Dendritic cell treated with granulocyte-macrophage colony-stimulating factor and Interleukin-4, amounts not matched to agents 40 ng/mL and 50 ng/mL, for 4 days (primary cell): ENCODE results near the gene RRP12.

Experiments used
- H3K27ac Mint-ChIP-seq: one replicate; pipeline ENCODE4 v1.8.0; 2022; ENCODE audit warnings: mild to moderate bottlenecking, mixed read lengths
- H3K27me3 Mint-ChIP-seq: one replicate; pipeline ENCODE4 v1.8.0; 2022; ENCODE audit warnings: mild to moderate bottlenecking, mixed read lengths
- H3K36me3 Mint-ChIP-seq: one replicate; pipeline ENCODE4 v1.8.0; 2022; ENCODE audit warnings: low read depth, mixed read lengths
- H3K4me1 Mint-ChIP-seq: one replicate; pipeline ENCODE4 v1.8.0; 2022; ENCODE audit warnings: low read depth, mixed read lengths
- H3K4me3 Mint-ChIP-seq: one replicate; pipeline ENCODE4 v1.8.0; 2022; ENCODE audit warnings: mild to moderate bottlenecking, moderate library complexity, mixed read lengths
- H3K9me3 Mint-ChIP-seq: one replicate; pipeline ENCODE4 v1.8.0; 2022; ENCODE audit warnings: mixed read lengths
- intact Hi-C: fragments of 100-400 bp; cut with micrococcal nuclease; formaldehyde crosslinking; loops from one replicate; pipeline ENCODE4 v1.15.0; 2022

Gene RRP12

DNA sequence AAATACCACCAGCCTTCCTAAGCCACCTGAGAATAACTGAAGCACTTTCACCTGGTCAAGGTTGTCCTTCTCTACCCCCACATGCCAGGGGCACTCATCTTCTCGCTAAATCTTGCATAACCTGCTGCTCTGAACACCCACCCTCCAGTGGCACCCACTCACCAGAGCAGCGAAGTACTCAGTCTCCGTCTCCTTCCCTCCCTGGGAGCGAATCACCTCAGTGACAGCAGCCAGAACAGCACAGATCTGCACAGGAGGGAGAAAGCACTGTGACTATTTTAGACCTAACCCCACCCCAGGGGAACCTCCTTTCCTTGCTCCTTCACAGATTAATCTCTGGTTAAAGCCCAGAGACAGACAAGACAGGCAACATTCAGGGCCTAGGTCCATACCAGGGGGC is 5.1 kb downstream of the RRP12 start:
- H3K4me3 Mint-ChIP-seq = no peak overlapping the region
- no peaks in the 10 kb centered on the region for H3K9me3 Mint-ChIP-seq
- peaks cover 7% of the 10 kb centered on the region for H3K4me1 Mint-ChIP-seq
- H3K27ac Mint-ChIP-seq = no peak overlapping the region
- H3K36me3 Mint-ChIP-seq = peaks cover 52% of the 10 kb centered on the region
- intact Hi-C loops = no loop called here
- H3K27me3 Mint-ChIP-seq = no peaks in the 10 kb centered on the region

GRCh38 chr10:97393034-97393573 is 8.0 kb downstream of the RRP12 start:
- Mint-ChIP-seq H3K4me3 (no peak overlapping the region), H3K27ac (no peak overlapping the region)

DNA sequence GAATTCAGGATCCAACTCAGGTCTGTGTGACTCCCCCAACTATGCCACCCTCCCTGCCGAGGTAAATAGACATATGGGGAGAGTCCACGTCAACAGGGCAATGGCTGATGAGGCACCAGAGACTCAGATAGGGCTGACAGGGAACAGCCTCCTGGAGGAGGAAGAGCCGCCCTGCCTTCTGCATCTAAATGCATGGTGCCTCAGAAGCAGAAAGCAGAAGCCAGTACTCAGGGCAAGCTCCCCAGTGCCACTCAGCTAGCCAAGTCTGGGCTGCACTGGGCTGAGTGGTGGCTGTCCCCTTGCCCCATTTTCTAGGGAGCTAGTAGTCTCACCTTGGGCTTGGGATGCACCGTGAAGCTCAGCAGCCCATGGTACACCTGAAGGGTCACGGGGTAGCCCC is 11.0 kb downstream of the RRP12 start:
- Mint-ChIP-seq H3K36me3 (peaks cover 67% of the 10 kb centered on the region), H3K4me1 (peaks cover 33% of the 10 kb centered on the region), H3K9me3 (no peaks in the 10 kb centered on the region), H3K27ac (peak overlapping the region; percentile 76), H3K4me3 (no peak overlapping the region), H3K27me3 (no peaks in the 10 kb centered on the region)
- intact Hi-C loops = no loop called here

More at GRCh38 chr10:97393034-97393573, 8.0 kb downstream of the RRP12 start:
- H3K27me3 Mint-ChIP-seq = no peaks in the 10 kb centered on the region
- H3K9me3 Mint-ChIP-seq = no peaks in the 10 kb centered on the region
- peaks cover 29% of the 10 kb centered on the region for H3K4me1 Mint-ChIP-seq
- H3K36me3 Mint-ChIP-seq = peaks cover 67% of the 10 kb centered on the region
- intact Hi-C loops = no loop called here

- Mint-ChIP-seq H3K36me3 (peaks cover 69% of the 10 kb centered on the region), H3K27me3 (no peaks in the 10 kb centered on the region), H3K27ac (peak overlapping the region; percentile 91), H3K4me3 (no peak overlapping the region), H3K4me1 (peaks cover 33% of the 10 kb centered on the region), H3K9me3 (no peaks in the 10 kb centered on the region)
- intact Hi-C loops = no loop called here
Observed at GRCh38 chr10:97388152-97388551, 13.0 kb downstream of the RRP12 start.

DNA sequence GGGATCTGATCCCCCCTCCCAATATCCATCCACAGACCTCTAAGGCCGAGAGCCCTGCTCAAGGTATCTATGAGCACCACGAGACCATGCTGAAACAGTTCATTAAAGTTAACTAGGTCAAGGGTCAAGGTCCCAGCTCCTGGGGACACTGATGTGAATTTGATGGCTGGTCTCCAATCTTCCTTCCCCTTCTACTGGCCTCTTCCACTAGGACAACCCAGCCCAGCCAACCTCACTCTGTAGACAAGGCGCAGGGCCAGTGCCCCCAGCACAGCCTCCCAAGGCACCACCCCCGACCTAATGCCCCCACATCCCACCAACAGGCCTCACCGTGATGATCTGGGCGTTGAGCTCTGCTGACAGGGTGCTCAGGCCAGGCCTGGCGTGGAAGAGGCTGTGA is 15.6 kb downstream of the RRP12 start:
- no peaks in the 10 kb centered on the region for H3K9me3 Mint-ChIP-seq
- peaks cover 77% of the 10 kb centered on the region for H3K36me3 Mint-ChIP-seq
- peaks cover 27% of the 10 kb centered on the region for H3K4me1 Mint-ChIP-seq

DNA sequence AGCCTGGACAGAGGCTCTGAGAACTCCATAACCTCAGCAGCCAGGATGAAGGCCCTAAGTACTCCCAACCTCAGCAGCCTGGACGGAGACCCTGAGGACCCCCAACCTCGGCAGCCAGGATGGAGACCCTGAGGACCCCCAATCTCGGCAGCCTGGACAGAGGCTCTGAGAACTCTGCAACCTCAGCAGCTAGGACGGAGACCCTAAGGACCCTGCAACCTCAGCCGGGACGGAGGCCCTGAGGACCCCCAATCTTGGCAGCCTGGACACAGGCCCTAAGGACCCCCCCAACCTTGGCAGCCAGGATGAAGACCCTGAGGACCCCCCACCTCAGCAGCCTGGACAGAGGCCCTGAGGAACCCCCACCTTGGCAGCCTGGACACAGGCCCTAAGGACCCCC is 16.5 kb downstream of the RRP12 start:
- peaks cover 17% of the 10 kb centered on the region for H3K4me1 Mint-ChIP-seq
- intact Hi-C loops = no loop called here
- H3K27ac Mint-ChIP-seq = no peak overlapping the region
- peaks cover 82% of the 10 kb centered on the region for H3K36me3 Mint-ChIP-seq
- no peaks in the 10 kb centered on the region for H3K9me3 Mint-ChIP-seq
- no peaks in the 10 kb centered on the region for H3K27me3 Mint-ChIP-seq
- no peak overlapping the region for H3K4me3 Mint-ChIP-seq

More for the DNA sequence above, 15.6 kb downstream of the RRP12 start:
- peak overlapping the region; percentile 47 for H3K27ac Mint-ChIP-seq
- no peak overlapping the region for H3K4me3 Mint-ChIP-seq
- intact Hi-C loops = no loop called here
- H3K27me3 Mint-ChIP-seq = no peaks in the 10 kb centered on the region

DNA sequence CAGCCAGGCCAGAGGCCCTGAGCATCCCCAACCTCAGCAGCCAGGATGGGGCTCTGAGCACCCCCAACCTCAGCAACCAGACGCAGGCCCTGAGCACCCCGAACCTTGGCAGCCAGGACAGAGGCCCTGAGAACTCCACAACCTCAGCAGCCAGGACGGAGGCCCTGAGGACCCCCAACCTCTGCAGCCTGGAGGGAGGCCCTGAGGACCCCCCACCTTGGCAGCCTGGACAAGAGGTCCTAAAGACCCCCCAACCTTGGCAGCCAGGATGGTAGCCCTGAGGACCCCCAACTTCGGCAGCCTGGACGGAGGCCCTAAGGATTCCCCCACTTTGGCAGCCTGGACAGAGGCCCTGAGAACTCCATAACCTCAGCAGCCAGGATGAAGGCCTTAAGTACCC is 17.0 kb downstream of the RRP12 start:
- peaks cover 13% of the 10 kb centered on the region for H3K4me1 Mint-ChIP-seq
- H3K9me3 Mint-ChIP-seq = no peaks in the 10 kb centered on the region
- no peaks in the 10 kb centered on the region for H3K27me3 Mint-ChIP-seq
- no peak overlapping the region for H3K4me3 Mint-ChIP-seq
- H3K27ac Mint-ChIP-seq = no peak overlapping the region
- H3K36me3 Mint-ChIP-seq = peaks cover 87% of the 10 kb centered on the region
- intact Hi-C loops = no loop called here

DNA sequence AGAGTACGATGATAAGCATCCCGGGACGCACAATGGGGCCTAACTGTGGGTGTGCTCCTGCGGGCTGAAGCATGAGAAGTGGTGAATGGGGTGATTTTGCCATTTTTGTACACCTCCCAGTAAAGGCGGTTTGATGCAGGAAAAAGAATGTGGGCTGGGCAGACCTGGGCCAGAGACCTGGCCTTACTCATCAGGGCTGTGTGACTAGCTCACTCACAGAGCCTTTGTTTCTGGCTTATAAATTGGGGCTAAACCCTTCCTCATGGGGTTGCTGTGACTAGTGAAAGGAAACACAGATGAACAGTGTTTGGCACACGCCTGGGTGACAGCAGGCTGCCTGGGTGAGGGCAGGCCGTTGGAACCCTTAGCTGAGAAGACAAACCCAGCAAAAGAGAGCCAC is 18.0 kb downstream of the RRP12 start:
- H3K27ac Mint-ChIP-seq = no peak overlapping the region
- H3K4me3 Mint-ChIP-seq = no peak overlapping the region
- H3K4me1 Mint-ChIP-seq = peaks cover 4% of the 10 kb centered on the region
- H3K36me3 Mint-ChIP-seq = peaks cover 81% of the 10 kb centered on the region
- intact Hi-C loops = no loop called here
- no peaks in the 10 kb centered on the region for H3K27me3 Mint-ChIP-seq
- H3K9me3 Mint-ChIP-seq = no peaks in the 10 kb centered on the region

GRCh38 chr10:97381626-97382025 is 19.5 kb downstream of the RRP12 start:
- intact Hi-C loops = no loop called here
- peak overlapping the region; percentile 11 for H3K27ac Mint-ChIP-seq

GRCh38 chr10:97380516-97380915 is 20.6 kb downstream of the RRP12 start:
- H3K27me3 Mint-ChIP-seq = no peaks in the 10 kb centered on the region
- H3K9me3 Mint-ChIP-seq = no peaks in the 10 kb centered on the region
- peaks cover 8% of the 10 kb centered on the region for H3K4me1 Mint-ChIP-seq
- intact Hi-C loops = no loop called here
- H3K27ac Mint-ChIP-seq = no peak overlapping the region
- H3K36me3 Mint-ChIP-seq = peaks cover 65% of the 10 kb centered on the region
- H3K4me3 Mint-ChIP-seq = no peak overlapping the region

More at GRCh38 chr10:97381626-97382025, 19.5 kb downstream of the RRP12 start:
- H3K36me3 Mint-ChIP-seq = peaks cover 71% of the 10 kb centered on the region
- H3K4me3 Mint-ChIP-seq = no peak overlapping the region
- no peaks in the 10 kb centered on the region for H3K4me1 Mint-ChIP-seq
- H3K9me3 Mint-ChIP-seq = no peaks in the 10 kb centered on the region
- no peaks in the 10 kb centered on the region for H3K27me3 Mint-ChIP-seq

GRCh38 chr10:97378933-97379921 is 21.9 kb downstream of the RRP12 start:
- Mint-ChIP-seq H3K9me3 (no peaks in the 10 kb centered on the region), H3K4me3 (no peak overlapping the region), H3K36me3 (peaks cover 53% of the 10 kb centered on the region), H3K27me3 (no peaks in the 10 kb centered on the region), H3K27ac (no peak overlapping the region), H3K4me1 (peaks cover 12% of the 10 kb centered on the region)
- intact Hi-C loops = no loop called here

DNA sequence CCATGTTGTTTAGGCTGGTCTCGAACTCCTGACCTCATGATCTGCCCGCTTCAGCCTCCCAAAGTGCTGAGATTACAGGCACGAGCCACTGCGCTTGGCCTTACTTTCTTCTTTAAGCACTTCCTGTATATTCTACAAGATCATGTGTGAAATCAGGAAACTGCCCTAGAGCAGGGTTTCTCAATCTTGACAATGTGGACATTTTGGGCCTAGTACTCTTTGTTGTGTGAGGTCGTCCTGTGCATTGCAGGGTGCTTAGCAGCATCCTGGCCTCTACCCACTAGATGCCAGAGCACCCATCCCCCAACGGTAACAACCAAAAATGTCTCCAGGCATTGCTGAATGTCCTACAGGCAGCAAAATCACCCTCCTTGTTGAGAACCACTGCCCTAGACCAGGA is 24.7 kb downstream of the RRP12 start:
- peaks cover 61% of the 10 kb centered on the region for H3K36me3 Mint-ChIP-seq
- intact Hi-C loops = no loop called here

GRCh38 chr10:97373456-97373855 is 27.7 kb downstream of the RRP12 start:
- Mint-ChIP-seq H3K27ac (peak overlapping the region; percentile 81), H3K4me3 (no peak overlapping the region), H3K4me1 (peaks cover 67% of the 10 kb centered on the region), H3K36me3 (peaks cover 64% of the 10 kb centered on the region), H3K9me3 (no peaks in the 10 kb centered on the region), H3K27me3 (no peaks in the 10 kb centered on the region)
- intact Hi-C loops = no loop called here

More for the DNA sequence above, 24.7 kb downstream of the RRP12 start:
- H3K4me3 Mint-ChIP-seq = no peak overlapping the region
- no peaks in the 10 kb centered on the region for H3K9me3 Mint-ChIP-seq
- H3K4me1 Mint-ChIP-seq = peaks cover 39% of the 10 kb centered on the region
- H3K27me3 Mint-ChIP-seq = no peaks in the 10 kb centered on the region
- peak overlapping the region; percentile 77 for H3K27ac Mint-ChIP-seq

GRCh38 chr10:97372233-97372875 is 28.8 kb downstream of the RRP12 start:
- intact Hi-C loops = no loop called here
- H3K27ac Mint-ChIP-seq = peak overlapping the region; percentile 81
- H3K4me1 Mint-ChIP-seq = peaks cover 74% of the 10 kb centered on the region
- peaks cover 71% of the 10 kb centered on the region for H3K36me3 Mint-ChIP-seq
- no peaks in the 10 kb centered on the region for H3K27me3 Mint-ChIP-seq
- H3K4me3 Mint-ChIP-seq = no peak overlapping the region
- no peaks in the 10 kb centered on the region for H3K9me3 Mint-ChIP-seq
